CD4-positive, alpha-beta T cell treated with Interleukin-15 for 4 hours (primary cell): Measurements from ENCODE around the gene CCDC134.
A peak's percentile ranks its signal among the peaks of the same experiment; 100 is the strongest.
"Not testable (repeated sequence)": the region's sequence is repeated elsewhere in the genome, so short reads cannot be mapped to it uniquely, and the experiment has no call there.

Experiments used
- DNase-seq: peaks from one replicate; pipeline ENCODE4 v3.0.0-alpha.2; 2020; ENCODE audit warnings: low spot score

CCDC134 gene

GRCh38 chr22:41823797-41824196 is 23.3 kb downstream of the CCDC134 start:
- DNase-seq, result no peak

DNA sequence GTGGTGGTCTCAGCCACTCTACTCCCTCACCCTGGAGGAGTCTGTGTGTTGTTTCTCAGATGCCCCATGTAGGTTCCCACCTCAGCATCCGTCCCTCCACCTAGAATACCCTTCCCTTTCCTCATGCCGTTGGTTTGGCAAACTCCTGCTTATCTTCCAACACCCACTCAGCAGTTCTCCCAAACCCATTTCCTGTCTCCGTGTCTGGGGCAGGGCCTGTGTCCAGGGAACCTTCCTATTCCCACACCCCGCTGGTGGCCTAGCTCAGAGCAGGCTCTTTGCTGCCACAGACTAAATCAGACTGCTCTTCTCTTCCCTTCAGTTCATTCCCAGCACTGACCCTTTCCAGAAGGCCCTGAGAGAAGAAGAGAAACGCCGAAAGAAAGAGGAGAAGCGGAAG is 24.9 kb downstream of the CCDC134 start:
- no peak for DNase-seq

GRCh38 chr22:41826021-41826420 is 25.5 kb downstream of the CCDC134 start:
- DNase-seq, result no peak

- no peak for DNase-seq
Measured at GRCh38 chr22:41826430-41827383, 26.2 kb downstream of the CCDC134 start.

- DNase-seq, result no peak
Measured at GRCh38 chr22:41827671-41828070, 27.2 kb downstream of the CCDC134 start.

DNA sequence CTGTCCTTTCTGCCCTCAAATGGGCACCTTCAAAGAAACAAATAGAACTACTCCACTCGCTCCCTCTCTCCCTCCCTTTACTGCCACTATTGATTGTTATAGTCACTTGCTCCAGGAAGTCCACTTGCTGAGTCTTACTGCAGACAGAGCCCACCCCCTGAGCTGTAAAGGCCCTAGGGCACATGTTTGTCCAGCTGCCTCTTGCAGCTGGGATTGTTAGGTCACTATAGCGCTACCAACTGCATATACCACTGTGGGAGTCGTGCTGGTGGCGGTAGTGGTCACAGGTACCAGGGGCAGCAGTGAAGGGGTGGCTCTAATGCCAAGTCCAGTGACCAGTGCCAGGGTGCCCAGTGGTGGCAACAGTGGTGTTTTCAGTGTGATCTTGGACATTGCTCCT is 28.0 kb downstream of the CCDC134 start:
- no peak for DNase-seq

- no peak for DNase-seq
Measured at GRCh38 chr22:41830174-41830573, 29.7 kb downstream of the CCDC134 start.

- no peak for DNase-seq
Measured at GRCh38 chr22:41831383-41831782, 30.9 kb downstream of the CCDC134 start.

- no peak for DNase-seq
Measured at GRCh38 chr22:41831828-41832552, 31.5 kb downstream of the CCDC134 start.

GRCh38 chr22:41832553-41833368 is 32.3 kb downstream of the CCDC134 start, which contains the start of gene SREBF2:
TSS of gene SREBF2 (plus strand) at chr22:41833105. CDS start at chr22:41833271, 166 bp downstream.
- DNase-seq, result peak; percentile 98

GRCh38 chr22:41833369-41834004 is 33.0 kb downstream of the CCDC134 start:
- peak; percentile 28 for DNase-seq

DNA sequence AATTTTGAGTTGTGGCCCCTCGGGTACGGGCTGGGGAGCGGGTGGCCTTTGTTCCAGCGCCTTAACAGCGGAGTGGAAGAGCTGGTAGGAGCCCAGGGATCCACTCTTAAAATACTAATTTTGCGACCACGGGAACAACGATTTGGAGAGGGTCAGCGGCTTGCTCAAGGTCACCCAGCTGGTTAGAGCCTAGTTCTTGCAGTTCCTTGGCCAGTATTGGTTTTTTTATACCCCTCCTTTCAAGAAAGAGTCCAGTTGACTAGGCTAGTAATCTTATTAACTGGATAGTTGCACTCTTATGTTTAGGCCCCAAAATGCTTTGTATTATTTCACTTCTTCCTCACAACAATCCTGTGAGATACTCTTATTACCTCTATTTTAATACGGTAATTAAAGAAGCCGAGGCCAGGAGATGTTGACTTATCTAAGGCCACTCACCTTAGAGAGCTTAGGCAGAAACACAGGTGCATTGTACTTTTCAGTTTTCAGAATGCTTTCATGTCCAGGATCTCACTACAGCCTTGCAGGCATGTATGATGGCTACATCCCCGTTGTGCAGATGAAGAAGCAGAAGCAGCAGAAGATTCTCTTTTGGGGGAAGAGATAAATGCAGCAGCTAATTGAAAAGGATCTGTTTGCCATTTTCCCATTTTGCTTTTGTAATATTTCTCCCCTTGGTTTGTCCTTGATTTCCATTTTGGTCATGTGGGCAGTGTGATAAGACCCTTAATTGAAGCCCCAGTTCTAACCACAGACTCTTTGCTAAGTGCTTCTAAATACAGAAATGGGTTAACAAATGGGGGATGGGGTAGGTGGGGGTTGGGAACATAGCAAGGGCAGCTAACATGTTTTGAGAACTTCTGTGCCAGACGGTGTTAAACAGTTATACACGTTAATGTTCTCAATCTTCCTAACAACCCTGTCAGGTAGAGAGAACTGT is 33.8 kb downstream of the CCDC134 start:
- DNase-seq, result no peak

- not testable (repeated sequence) for DNase-seq
Measured at GRCh38 chr22:41835462-41835861, 35.0 kb downstream of the CCDC134 start.

GRCh38 chr22:41836551-41836950 is 36.1 kb downstream of the CCDC134 start:
- no peak for DNase-seq

- DNase-seq, result no peak
Measured at GRCh38 chr22:41838842-41839618, 38.6 kb downstream of the CCDC134 start.

DNA sequence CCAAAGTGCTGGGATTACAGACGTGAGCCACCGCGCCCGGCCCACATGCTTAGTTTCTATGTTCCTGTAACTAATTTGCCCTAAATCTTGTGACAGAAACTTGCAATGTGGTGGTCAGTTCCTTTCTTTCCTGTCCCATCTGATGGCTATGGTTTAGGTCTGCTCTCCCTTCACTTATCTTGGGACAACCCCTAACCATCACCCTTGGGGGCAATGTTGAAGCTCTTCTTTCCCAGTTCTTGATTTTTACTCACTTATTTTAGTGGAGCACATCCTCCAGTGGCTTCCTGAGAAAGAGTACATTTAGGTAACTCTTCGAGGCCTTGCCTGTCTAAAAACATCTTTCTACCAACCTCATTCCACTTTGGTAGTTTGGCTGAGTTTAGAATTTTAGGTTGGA is 39.7 kb downstream of the CCDC134 start:
- DNase-seq, result no peak

DNA sequence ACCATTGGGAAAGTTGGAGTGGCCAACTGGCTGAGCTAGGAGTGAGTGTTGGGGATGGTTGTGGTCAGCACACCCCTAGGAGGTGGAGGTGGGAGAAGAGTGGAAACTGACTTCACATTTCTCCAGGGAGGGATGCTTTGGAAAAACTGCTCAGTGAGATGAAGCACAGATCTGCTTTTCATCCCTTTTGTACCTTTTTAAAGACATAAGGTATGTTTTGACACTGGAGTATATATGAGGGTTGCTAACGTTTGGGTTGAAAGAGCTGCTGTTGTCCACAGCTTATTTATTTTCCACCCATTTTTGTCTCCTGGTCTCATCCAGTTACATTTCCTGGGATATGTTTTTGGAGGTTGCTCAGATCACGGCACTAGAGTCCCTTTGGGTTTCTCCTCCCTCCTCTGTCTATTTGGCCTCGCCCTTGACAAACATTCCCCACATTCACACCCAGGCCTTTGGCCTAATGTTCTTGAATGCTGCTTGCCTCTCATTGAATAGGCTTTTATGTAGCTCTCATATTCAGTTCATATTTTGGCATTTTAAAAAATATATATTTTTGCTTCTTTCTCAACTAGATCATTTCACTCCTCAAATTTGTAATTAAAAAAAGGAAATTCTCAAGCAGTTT is 40.7 kb downstream of the CCDC134 start:
- DNase-seq, result no peak

DNA sequence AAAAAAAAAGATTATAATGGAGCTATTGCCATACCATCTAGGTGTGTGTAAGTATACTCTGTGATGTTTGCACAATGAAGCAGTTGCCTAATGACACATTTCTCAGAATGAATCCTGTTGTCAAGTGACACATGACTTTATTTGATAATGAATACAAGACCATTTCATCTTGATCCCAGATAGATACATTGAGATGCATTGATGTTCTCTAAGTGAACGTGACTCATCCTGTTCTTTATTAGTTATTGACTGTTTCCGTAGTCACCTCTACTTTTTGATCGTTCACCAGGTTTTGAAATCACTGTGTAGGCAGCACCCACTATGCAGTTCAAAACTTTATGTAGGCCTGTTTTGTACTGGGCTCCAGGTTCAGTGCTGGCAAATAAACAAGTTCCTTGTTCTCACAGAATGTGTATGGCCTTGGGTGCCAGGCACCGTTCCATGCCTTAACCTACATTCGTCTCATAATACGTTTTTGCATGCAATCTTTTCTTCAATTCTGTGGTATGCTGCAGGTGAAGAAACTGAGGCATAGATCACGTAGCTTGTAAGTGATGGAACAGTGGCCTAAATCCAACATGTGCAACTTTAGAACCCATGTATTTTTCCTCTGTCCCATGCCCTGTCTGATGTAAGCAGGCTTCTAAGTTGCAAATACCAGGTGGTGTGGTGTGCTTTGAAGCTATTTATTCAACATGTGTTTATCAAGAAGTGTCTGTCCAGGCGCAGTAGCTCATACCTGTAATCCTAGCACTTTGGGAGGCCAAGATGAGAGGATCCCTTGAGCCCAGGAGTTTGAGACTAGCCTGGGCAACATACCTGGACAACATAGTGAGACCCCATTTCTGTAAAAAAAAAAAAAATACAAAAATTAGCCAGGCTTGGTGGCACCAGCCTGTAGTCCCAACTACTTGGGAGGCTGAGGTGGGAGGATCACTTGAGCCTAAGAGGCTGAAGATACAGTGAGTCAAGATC is 42.8 kb downstream of the CCDC134 start:
- DNase-seq, result peak; percentile 49
